GM19438 (cell line): Measurements from ENCODE around the gene CT45A3.
"Not testable (repeated sequence)": the region's sequence is repeated elsewhere in the genome, so short reads cannot be mapped to it uniquely, and the experiment has no call there.

ENCODE experiments used
- ATAC-seq: cut with Tn5 transposase; IDR thresholded peaks from one replicate; pipeline ENCODE4 v1.9.1; 2021; ENCODE audit warnings: low read depth; ENCODE audit not compliant: unreplicated experiment

Gene CT45A3

GRCh38 chrX:135768091-135768490 lies at the start of gene CT45A3:
Gene CT45A3, minus strand, starts transcription at chrX:135768191. Its CDS starts 3,747 bp downstream, at chrX:135764444.
- ATAC-seq = not testable (repeated sequence)

GRCh38 chrX:135802687-135803086 lies 34.7 kb upstream of the CT45A3 start, which contains the start of gene CT45A6:
Gene CT45A6, minus strand, starts transcription at chrX:135802787. Its CDS starts 3,794 bp downstream, at chrX:135798993.
- not testable (repeated sequence) for ATAC-seq

- ATAC-seq = not testable (repeated sequence)
Observed at GRCh38 chrX:135785403-135785802, 17.4 kb upstream of the CT45A3 start, which contains the start of gene CT45A5. Gene CT45A5, minus strand, starts transcription at chrX:135785503. Its CDS starts 3,774 bp downstream, at chrX:135781729.

- ATAC-seq = not testable (repeated sequence)
Observed at GRCh38 chrX:135744739-135745138, 23.3 kb downstream of the CT45A3 start.

- ATAC-seq = no peak
Observed at GRCh38 chrX:135741192-135741715, 26.7 kb downstream of the CT45A3 start.

GRCh38 chrX:135740681-135741149 lies 27.3 kb downstream of the CT45A3 start:
- ATAC-seq = peak; percentile 75

- no peak for ATAC-seq
Observed at GRCh38 chrX:135737366-135738071, 30.5 kb downstream of the CT45A3 start.

GRCh38 chrX:135734666-135735065 lies 33.3 kb downstream of the CT45A3 start:
- ATAC-seq = not testable (repeated sequence)

- ATAC-seq = no peak
Observed at GRCh38 chrX:135713795-135714194, 54.2 kb downstream of the CT45A3 start.

GRCh38 chrX:135713183-135713689 lies 54.8 kb downstream of the CT45A3 start, which contains the start of gene CT45A1:
Gene CT45A1, plus strand, starts transcription at chrX:135713639. Its CDS starts 5,302 bp downstream, at chrX:135718941.
- not testable (repeated sequence) for ATAC-seq
